Measurements from ENCODE around the gene KRTAP5-7.
"Not testable (repeated sequence)": the region's sequence is repeated elsewhere in the genome, so short reads cannot be mapped to it uniquely, and the experiment has no call there.

Gene KRTAP5-7

GRCh38 chr11:71537537-71537936 is 10.5 kb downstream of the KRTAP5-7 start:
- no peak for TF ChIP-seq EZH2phosphoT487 (IDR thresholded peaks at IDR 0.05; ENCODE audit: borderline replicate concordance)
- TF ChIP-seq CTCF (conservative IDR thresholded peaks at IDR 0.05; ENCODE audit: low read length), result no peak

GRCh38 chr11:71537977-71538665 is 11.1 kb downstream of the KRTAP5-7 start, which contains the start of gene KRTAP5-8:
TSS of gene KRTAP5-8 (plus strand) at chr11:71538025. CDS start at chr11:71538056, 31 bp downstream.
- H3K9me3 ChIP-seq (ENCODE audit: insufficient read depth, low read depth, low read length); H3K4me3 ChIP-seq (ENCODE audit: low read length, poor library complexity, severe bottlenecking); H3K79me2 ChIP-seq (ENCODE audit: insufficient read depth, low read length); H2AFZ ChIP-seq (ENCODE audit: low read length); H3K36me3 ChIP-seq (ENCODE audit: insufficient read depth, low read length); H3K4me2 ChIP-seq (ENCODE audit: low read depth, low read length, poor library complexity, severe bottlenecking); H3K9ac ChIP-seq (ENCODE audit: low read depth, low read length, poor library complexity, severe bottlenecking); H3K9me2 ChIP-seq (replicated peaks; ENCODE audit: low read depth, low read length); H3K27me3 ChIP-seq (ENCODE audit: insufficient read depth, low read length, poor library complexity, severe bottlenecking); H3K4me1 ChIP-seq (ENCODE audit: insufficient read depth, low read length, poor library complexity, severe bottlenecking); H4K20me1 ChIP-seq (ENCODE audit: insufficient read depth, low read length, poor library complexity, severe bottlenecking); H3F3A ChIP-seq (ENCODE audit: low read depth): not testable (repeated sequence)

More at GRCh38 chr11:71537537-71537936, 10.5 kb downstream of the KRTAP5-7 start:
- Histone ChIP-seq H3K4me1 (ENCODE audit: insufficient read depth, low read length, poor library complexity, severe bottlenecking) (no peaks in the 10 kb centered on the region), H2AFZ (ENCODE audit: low read length) (no peak overlapping the region), H3K4me2 (ENCODE audit: low read depth, low read length, poor library complexity, severe bottlenecking) (no peak overlapping the region), H3K9ac (ENCODE audit: low read depth, low read length, poor library complexity, severe bottlenecking) (no peak overlapping the region), H3K9me3 (ENCODE audit: insufficient read depth, low read depth, low read length) (peaks cover 4% of the 10 kb centered on the region; the same call in 1 of the 2 replicates), H3K4me3 (ENCODE audit: low read length, poor library complexity, severe bottlenecking) (no peak overlapping the region), H3K27me3 (ENCODE audit: insufficient read depth, low read length, poor library complexity, severe bottlenecking) (no peaks in the 10 kb centered on the region), H4K20me1 (ENCODE audit: insufficient read depth, low read length, poor library complexity, severe bottlenecking) (no peaks in the 10 kb centered on the region), H3F3A (ENCODE audit: low read depth) (no peaks in the 10 kb centered on the region), H3K79me2 (ENCODE audit: insufficient read depth, low read length) (no peaks in the 10 kb centered on the region), H3K36me3 (ENCODE audit: insufficient read depth, low read length) (no peaks in the 10 kb centered on the region), H3K9me2 (replicated peaks; ENCODE audit: low read depth, low read length) (no peaks in the 10 kb centered on the region)

- H3K36me3 ChIP-seq (ENCODE audit: insufficient read depth, low read length), result no peaks in the 10 kb centered on the region
- H3K4me1 ChIP-seq (ENCODE audit: insufficient read depth, low read length, poor library complexity, severe bottlenecking), result no peaks in the 10 kb centered on the region
- no peak overlapping the region for H3K4me2 ChIP-seq (ENCODE audit: low read depth, low read length, poor library complexity, severe bottlenecking)
- no peaks in the 10 kb centered on the region for H3K9me2 ChIP-seq (replicated peaks; ENCODE audit: low read depth, low read length)
- H3K9ac ChIP-seq (ENCODE audit: low read depth, low read length, poor library complexity, severe bottlenecking), result no peak overlapping the region
- H3K27me3 ChIP-seq (ENCODE audit: insufficient read depth, low read length, poor library complexity, severe bottlenecking), result no peaks in the 10 kb centered on the region
- H3K4me3 ChIP-seq (ENCODE audit: low read length, poor library complexity, severe bottlenecking), result no peak overlapping the region
- H3K9me3 ChIP-seq (ENCODE audit: insufficient read depth, low read depth, low read length), result peaks cover 7% of the 10 kb centered on the region; the same call in 1 of the 2 replicates
- no peaks in the 10 kb centered on the region for H3F3A ChIP-seq (ENCODE audit: low read depth)
- H4K20me1 ChIP-seq (ENCODE audit: insufficient read depth, low read length, poor library complexity, severe bottlenecking), result no peaks in the 10 kb centered on the region
- no peak for TF ChIP-seq EZH2phosphoT487 (IDR thresholded peaks at IDR 0.05; ENCODE audit: borderline replicate concordance)
- no peak overlapping the region for H2AFZ ChIP-seq (ENCODE audit: low read length)
- no peaks in the 10 kb centered on the region for H3K79me2 ChIP-seq (ENCODE audit: insufficient read depth, low read length)
Observed at GRCh38 chr11:71538666-71538990, 11.6 kb downstream of the KRTAP5-7 start.

- H3K9me3 ChIP-seq (ENCODE audit: insufficient read depth, low read depth, low read length), result peaks cover 7% of the 10 kb centered on the region; the same call in 1 of the 2 replicates
- no peak overlapping the region for H3K4me2 ChIP-seq (ENCODE audit: low read depth, low read length, poor library complexity, severe bottlenecking)
- H3K4me1 ChIP-seq (ENCODE audit: insufficient read depth, low read length, poor library complexity, severe bottlenecking), result no peaks in the 10 kb centered on the region
Observed at GRCh38 chr11:71539017-71539416, 11.9 kb downstream of the KRTAP5-7 start.

GRCh38 chr11:71539971-71540370 is 12.9 kb downstream of the KRTAP5-7 start:
- H3K4me3 ChIP-seq (ENCODE audit: low read length, poor library complexity, severe bottlenecking); H3K79me2 ChIP-seq (ENCODE audit: insufficient read depth, low read length); H3K4me2 ChIP-seq (ENCODE audit: low read depth, low read length, poor library complexity, severe bottlenecking); H3K36me3 ChIP-seq (ENCODE audit: insufficient read depth, low read length); H3K9me2 ChIP-seq (replicated peaks; ENCODE audit: low read depth, low read length); H3K9me3 ChIP-seq (ENCODE audit: insufficient read depth, low read depth, low read length); H3K27me3 ChIP-seq (ENCODE audit: insufficient read depth, low read length, poor library complexity, severe bottlenecking); H3F3A ChIP-seq (ENCODE audit: low read depth); H3K9ac ChIP-seq (ENCODE audit: low read depth, low read length, poor library complexity, severe bottlenecking); H3K4me1 ChIP-seq (ENCODE audit: insufficient read depth, low read length, poor library complexity, severe bottlenecking); H2AFZ ChIP-seq (ENCODE audit: low read length); H4K20me1 ChIP-seq (ENCODE audit: insufficient read depth, low read length, poor library complexity, severe bottlenecking): not testable (repeated sequence)

More at GRCh38 chr11:71539017-71539416, 11.9 kb downstream of the KRTAP5-7 start:
- Histone ChIP-seq H2AFZ (ENCODE audit: low read length) (no peak overlapping the region), H3K9me2 (replicated peaks; ENCODE audit: low read depth, low read length) (no peaks in the 10 kb centered on the region), H4K20me1 (ENCODE audit: insufficient read depth, low read length, poor library complexity, severe bottlenecking) (no peaks in the 10 kb centered on the region), H3K36me3 (ENCODE audit: insufficient read depth, low read length) (no peaks in the 10 kb centered on the region), H3K27me3 (ENCODE audit: insufficient read depth, low read length, poor library complexity, severe bottlenecking) (no peaks in the 10 kb centered on the region), H3K9ac (ENCODE audit: low read depth, low read length, poor library complexity, severe bottlenecking) (no peak overlapping the region), H3F3A (ENCODE audit: low read depth) (no peaks in the 10 kb centered on the region), H3K79me2 (ENCODE audit: insufficient read depth, low read length) (no peaks in the 10 kb centered on the region), H3K4me3 (ENCODE audit: low read length, poor library complexity, severe bottlenecking) (no peak overlapping the region)
- TF ChIP-seq EZH2phosphoT487 (IDR thresholded peaks at IDR 0.05; ENCODE audit: borderline replicate concordance), result no peak
- no peak for TF ChIP-seq CTCF (conservative IDR thresholded peaks at IDR 0.05; ENCODE audit: low read length)
